GM12872 (cell line): Measurements from ENCODE around the gene C2CD2.

Source experiments
- CTCF ChIP-seq: IDR thresholded peaks from 3 replicates; pipeline ENCODE4 v1.5.1; 2011; ENCODE audit warnings: low read depth, mild to moderate bottlenecking, low read length, moderate library complexity; ENCODE audit not compliant: insufficient read depth

The C2CD2 gene

GRCh38 chr21:41993744-41994143 is 39.9 kb upstream of the C2CD2 start:
- TF ChIP-seq CTCF: no peak

GRCh38 chr21:41992576-41992975 is 38.8 kb upstream of the C2CD2 start:
- no peak for TF ChIP-seq CTCF

- no peak for TF ChIP-seq CTCF
Measured at GRCh38 chr21:41991659-41992058, 37.8 kb upstream of the C2CD2 start.

GRCh38 chr21:41989698-41990097 is 35.9 kb upstream of the C2CD2 start:
- no peak for TF ChIP-seq CTCF

- TF ChIP-seq CTCF: no peak
Measured at GRCh38 chr21:41987310-41987709, 33.5 kb upstream of the C2CD2 start.

GRCh38 chr21:41985662-41986416 is 32.0 kb upstream of the C2CD2 start:
- TF ChIP-seq CTCF: no peak

- TF ChIP-seq CTCF: no peak
Measured at GRCh38 chr21:41983229-41983628, 29.4 kb upstream of the C2CD2 start.

- TF ChIP-seq CTCF: no peak
Measured at GRCh38 chr21:41980561-41980960, 26.7 kb upstream of the C2CD2 start.
